LHCN-M2 (cell line): ENCODE data around the gene ZBTB8A. TPM values are rescaled to one million over a fixed set of nuclear protein-coding genes. Genes with fewer than 3 reads are reported as not detected.
"Not testable (repeated sequence)": the region's sequence is repeated elsewhere in the genome, so short reads cannot be mapped to it uniquely, and the experiment has no call there.

Source experiments
- DNase-seq: peaks from one replicate; pipeline ENCODE4 v3.0.0-alpha.2; 2012; ENCODE audit warnings: low read depth
- total RNA-seq: library from RNA; depleted of rRNA; stranded (reverse); fragments of >200 nt; gene quantifications from 2 replicates; pipeline ENCODE4 v1.2.3, GENCODE V29; 2014

ZBTB8A gene
- total RNA-seq, 1 experiment from 2014 or later: 5.7 TPM

DNA sequence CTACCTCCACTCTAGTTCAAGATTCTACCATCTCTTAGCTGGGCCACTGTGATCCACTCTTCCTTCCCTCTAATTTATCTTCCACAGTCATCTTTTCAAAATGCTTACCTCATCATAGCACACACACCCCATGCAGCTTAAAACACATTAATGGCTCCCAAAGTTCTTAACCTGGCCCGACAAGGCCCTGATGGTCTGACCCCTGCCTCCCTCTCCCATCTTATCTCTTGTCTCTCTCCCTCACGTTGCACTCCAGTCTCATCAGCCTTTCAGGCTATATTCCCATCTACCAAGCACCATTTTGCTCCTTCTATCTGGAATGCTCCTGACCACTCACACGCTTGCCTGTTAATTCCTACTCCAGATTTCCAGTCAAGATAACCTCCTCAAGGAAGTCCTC is 2.5 kb upstream of the ZBTB8A start:
- DNase-seq: no peak

DNA sequence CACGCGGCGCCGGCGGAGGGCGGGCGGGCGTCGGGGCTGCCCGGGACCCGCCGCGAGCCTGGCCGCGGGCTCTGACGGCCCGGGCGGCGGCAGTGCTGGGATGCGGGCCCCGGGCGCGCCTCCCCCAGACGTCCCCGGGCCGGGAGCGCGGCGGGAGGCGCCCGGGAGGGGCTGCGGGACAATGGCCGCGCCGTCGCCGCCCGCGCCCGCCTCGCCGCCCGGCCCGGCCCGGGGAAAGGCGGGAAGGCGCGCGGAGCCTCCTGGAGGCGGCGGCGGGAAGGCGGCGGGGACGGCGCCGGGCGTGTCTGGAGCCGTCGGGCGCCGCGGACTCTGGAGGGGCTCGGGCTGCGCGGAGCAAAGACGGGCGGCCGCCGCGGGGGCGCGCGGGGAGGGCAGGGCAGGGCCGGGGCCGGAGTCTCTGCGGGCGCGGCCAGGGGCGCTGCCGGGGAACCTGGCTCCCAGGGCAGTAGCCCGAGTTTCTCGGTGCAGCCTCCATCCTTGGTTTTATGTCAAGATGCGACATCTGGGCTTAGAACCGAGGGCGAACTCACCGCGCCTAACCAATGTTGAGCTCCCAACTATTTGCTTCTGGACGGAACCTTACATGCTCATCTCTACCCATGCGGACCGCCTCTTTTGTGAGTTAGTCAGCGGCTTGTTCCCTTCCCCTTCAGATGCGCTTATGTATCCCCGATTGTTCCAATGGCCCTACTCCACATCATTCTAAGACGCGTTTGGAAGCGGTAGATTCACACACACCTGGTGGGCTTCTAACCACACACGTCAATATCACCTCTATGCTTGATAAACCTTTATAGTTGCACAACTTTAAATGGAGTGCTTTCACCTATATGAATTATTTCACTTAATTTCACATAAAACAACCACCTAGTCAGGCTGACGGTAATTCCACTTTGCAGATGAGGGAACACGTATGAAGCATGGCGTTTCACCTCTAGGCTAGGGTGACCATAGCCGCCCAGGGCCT is 651 bp downstream of the ZBTB8A start:
- peak; percentile 39 for DNase-seq

DNA sequence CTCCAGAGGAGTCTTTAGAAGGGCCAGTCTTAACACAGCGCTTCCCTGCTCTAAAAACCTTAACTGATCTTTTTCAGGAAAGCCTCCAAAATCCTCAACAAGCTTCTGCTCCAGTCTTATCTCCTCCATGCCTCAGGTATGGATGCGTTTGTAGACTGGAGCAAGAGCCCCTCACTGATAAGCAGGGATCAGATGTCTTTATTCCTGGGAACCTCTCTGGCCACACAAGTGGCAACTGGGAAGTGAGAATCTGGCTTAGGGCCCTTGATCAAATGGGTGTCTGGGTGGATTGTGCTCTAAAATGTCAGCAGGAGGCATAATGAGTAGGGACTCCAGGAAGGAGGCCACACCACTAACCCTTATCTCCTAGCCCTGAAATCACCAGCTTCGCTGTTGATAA is 1.4 kb downstream of the ZBTB8A start:
- DNase-seq: no peak

DNA sequence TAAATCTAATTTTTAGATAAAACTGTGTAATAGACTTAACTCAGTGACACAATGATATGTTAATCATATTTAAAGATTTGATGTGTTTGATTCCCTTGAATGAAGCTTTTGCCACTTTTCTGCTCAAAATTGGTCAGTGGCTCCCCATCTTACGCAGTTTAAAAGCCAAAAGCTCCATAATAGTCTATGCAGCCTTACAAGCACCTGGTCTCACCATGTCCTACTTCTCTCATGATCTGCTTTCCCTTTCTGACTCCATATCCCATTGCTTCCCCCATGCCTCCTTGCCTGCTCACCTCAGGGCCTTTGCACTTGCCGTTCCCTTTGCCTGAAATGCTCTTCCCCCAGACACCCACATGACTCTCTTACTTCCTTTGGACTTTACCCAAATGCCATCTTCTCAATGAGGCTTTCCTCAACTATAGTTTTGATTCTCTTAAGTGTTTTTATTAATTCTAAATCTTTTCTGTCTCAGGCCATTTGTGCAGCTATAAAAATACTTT is 1.9 kb downstream of the ZBTB8A start:
- no peak for DNase-seq

DNA sequence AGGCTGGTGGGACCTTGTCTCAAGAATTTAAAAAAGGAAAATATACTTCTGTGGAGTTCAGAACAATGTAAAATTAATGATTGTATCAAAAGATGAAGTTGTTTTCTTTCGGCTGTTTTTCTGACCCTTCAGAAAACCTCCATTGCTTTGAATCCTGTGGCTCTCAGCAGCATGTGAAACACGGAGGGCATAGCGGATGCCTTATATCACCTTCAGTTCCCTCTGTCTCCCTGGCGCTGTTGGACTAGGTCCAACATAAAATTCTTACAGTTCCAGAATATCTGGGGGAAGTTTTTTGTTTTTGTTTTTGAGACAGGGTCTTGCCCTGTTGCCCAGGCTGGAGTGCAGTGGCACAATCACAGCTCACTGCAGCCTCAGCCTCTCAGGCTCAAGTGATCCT is 7.4 kb downstream of the ZBTB8A start:
- no peak for DNase-seq

DNA sequence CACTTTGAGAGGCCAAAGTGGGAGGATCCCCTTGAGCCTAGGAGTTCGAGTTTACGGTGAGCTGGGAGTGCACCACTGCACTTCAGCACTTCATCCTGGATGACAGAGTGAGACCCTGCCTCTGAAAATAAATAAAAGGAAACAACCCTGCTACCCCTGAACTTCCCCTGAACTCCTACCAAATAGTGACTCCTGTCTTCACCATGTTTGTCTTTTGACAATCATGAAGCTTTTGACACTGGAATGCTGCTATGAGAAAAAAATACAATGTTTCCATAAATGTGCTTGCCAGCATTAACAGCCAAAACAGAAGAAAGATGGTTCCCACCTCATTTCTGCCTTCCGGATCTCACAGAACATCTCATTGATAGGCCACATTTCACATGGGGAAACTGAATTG is 10.4 kb downstream of the ZBTB8A start:
- DNase-seq: no peak

DNA sequence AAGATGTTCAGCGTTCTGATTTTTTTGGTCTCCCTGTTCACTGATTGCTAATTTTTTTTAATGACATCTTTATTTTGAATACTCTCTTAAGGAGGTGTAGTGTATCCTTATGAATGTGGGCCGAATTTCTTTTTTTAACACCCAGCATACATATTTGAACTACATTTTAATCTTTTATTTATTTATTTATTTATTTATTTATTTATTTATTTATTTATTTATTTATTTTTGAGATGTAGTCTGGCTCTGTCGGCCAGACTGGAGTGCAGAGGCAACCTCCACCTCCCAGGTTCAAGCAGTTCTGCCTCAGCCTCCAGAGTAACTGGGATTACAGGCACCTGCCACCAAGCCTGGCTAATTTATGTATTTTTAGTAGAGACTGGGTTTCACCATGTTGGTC is 15.1 kb downstream of the ZBTB8A start:
- no peak for DNase-seq

DNA sequence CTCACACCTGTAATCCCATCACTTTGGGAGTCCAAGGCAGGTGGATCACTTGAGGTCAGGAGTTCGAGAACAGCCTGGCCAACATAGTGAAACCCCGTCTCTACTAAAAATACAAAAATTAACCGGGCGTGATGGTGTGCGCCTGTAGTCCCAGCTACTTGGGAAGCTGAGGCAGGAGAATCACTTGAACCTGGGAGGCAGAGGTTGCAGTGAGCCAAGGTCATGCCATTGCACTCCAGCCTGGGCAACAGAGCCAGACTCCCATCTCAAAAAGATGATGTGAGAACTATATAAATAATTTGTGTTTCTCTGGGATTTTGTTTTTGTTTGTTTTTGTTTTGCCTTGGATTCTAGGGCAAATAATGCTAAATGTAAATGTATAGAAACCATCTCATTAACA is 17.8 kb downstream of the ZBTB8A start:
- not testable (repeated sequence) for DNase-seq

DNA sequence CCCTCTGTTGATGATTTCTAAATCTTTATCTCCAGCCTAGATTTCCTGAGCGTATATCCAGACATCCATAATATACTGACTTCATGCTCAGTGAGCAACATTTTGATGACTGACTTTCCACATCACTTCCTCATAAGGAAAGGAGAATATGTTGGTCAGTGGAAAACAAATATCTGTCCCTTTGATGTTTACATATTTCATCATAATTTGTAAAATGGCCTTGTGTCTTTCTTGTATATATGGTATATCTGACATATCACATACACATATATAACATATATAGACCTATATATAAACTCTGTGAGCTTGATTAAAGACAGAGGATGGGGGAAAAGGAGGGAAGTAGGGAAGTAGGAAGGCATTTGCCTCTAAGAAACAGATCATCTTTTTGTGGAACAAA is 18.6 kb downstream of the ZBTB8A start:
- DNase-seq: no peak

DNA sequence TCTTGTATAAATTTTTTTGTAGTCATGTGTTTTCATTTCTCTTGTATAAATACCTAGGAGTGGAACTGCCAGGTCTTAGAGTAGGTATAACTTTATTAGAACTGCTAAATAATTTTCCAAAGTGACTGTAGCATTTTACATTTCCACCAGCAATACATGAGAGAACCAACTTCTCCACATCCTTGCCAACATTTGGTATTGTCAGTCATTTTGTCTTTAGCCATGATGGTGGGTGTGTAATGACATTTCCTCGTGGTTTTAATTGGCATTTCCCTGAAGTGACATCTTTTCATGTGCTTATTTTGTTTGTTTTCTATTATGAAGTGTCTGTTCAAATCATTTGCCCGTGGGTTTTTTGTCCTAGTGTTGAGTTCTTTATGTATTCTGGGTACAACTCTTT is 29.7 kb downstream of the ZBTB8A start:
- peak; percentile 9 for DNase-seq

DNA sequence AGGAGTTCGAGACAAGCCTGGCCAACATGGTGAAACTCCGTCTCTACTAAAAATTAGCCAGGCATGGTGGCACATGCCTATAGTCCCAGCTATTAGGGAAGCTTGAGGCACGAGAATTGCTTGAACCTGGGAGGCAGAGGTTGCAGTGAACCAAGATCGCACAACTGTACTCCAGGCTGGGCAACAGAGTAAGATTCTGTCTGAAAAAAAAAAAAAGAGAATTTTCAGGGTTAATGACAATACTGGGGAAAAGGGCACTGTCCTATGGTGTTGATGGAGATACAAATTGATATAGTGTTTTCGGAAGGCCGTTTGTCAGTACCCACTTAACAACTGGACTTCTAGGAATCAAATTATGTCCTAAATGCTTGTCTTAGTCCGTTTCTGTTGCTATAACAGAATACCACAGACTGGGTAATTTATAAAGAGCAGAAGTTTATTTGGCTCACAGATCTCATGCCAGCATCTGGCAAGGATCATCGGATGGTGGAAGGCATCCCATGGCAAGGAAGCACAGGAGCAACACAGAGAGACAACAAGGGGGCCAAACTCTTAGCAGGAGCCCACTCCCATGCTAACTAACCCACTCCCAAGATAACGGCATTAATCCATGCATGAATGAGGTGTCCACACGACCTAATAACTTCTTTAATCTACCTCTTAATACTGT is 41.3 kb downstream of the ZBTB8A start:
- no peak for DNase-seq

DNA sequence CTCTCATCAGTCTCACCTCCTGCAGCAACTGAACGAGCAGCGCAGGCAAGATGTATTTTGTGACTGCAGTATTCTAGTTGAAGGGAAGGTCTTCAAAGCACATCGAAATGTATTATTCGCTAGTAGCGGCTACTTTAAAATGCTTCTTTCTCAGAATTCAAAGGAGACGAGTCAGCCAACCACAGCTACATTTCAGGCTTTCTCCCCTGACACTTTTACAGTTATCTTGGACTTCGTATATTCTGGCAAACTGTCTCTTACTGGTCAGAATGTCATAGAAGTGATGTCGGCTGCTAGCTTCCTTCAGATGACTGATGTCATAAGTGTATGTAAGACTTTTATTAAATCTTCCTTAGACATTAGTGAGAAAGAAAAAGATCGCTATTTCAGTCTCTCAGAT is 53.7 kb downstream of the ZBTB8A start:
- DNase-seq: peak; percentile 48

DNA sequence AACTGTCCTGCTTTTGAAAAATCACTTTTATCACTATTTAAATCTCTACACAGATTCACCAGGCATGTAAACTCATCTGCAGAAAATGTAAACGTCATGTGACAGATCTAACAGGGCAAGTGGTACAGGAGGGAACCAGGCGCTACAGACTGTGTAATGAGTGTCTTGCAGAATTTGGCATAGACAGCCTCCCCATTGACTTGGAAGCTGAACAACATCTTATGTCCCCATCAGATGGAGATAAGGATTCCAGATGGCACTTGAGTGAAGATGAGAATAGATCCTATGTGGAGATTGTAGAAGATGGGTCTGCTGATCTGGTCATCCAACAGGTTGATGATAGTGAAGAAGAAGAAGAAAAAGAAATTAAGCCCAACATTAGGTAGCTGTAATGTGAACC is 60.8 kb downstream of the ZBTB8A start:
- DNase-seq: no peak

DNA sequence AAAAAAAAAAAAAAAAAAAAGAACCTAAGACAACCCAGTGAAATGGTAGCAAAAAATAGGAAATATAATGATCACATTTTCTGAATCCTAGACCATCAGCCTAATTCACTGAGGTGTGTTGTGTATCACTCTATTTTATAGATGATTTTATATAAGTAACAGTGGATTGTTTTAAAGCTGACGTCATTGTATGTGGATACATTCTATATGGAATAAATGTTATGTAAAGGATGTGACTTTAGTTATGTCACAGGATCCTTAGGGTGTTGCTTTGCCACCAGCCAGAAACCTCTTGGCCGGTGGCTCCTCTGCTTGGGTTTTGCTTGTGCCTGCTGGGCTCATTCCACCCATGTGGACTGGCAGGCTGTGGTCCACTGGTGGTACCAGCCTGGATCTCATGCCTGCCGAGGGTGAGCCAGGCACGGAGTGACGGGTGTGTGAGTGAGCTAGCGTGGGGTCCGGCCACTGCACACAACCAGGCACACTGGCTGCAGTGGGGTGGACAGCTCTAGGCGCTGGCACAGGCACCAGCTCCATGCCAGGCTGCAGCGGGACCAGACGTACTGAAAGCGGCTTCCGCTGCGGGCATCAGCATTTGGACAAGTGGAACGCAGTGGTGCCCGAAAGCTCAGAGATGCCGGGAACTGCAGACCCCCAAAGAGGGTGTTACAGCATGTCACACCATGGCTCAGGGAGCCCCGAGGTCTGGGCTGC is 66.6 kb downstream of the ZBTB8A start:
- no peak for DNase-seq

DNA sequence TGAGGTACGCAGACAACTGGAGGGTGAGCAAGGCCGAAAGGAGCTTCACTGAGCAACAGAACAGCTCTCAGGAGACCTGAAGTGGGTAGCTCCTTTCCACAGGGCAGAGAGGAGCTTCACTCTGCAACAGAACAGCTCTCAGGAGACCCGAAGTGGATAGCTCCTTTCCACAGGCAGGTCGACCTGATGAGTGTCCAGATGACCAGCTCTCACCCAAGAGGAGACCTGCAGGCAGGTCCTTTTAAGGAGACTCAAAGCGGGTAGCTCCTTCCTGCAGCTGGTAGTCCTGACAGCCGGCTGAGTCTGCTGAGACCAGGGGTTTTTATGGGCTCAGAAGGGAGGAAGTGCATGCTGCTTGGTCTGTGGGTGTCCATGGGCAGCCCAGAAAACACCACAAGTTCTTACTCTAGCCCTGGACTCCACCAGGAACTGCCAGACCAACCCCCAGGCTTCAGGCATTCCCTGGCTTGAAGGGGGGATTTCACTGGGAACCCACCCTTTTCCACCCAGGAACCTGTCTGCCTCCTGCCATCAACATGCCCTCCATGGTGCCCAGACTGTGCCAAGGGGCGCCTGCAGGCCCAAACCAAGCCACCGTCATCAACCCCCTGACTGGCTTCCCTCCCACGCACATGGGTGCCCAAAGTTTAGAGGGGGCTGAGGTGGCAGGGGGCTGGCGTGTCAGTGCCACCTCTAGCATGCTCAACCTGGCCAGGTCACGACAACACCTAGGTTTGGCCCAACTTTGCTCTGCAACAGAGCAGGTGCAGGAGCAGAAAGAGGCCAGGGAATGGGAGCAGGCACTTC is 67.5 kb downstream of the ZBTB8A start:
- no peak for DNase-seq

DNA sequence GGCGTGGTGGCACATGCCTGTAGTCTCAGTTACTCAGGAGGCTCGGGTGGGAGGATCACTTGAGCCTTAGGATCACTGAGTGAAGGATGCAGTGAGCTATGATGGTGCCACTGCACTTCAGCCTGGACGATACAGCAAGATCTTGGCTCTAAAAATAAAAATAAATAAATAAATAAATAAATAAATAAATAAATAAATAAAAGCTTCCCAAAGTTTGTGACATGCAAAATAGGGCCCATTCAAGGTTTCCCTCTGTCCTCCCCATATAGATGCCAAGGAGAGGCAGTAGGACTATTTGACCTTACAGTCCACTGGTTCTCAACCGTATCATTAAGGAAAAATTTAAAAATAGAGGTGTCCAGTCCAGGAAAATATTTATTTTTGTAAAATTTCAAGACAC is 70.0 kb downstream of the ZBTB8A start:
- DNase-seq: no peak

DNA sequence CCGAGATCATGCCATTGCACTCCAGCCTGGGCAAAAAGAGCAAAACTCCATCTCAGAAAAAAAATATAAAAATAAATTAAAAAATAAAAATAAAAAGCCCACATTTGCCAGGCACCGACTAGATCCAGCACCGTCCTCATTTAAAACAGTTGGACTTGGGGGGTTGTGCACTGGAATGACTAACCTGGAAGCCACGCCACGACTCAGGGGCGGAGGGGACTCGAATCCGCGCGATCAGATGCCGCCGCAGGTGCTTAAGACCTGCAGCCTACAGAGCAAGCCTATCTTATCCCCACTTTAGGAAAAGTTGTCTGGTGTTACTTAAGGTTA is 72.6 kb downstream of the ZBTB8A start:
- DNase-seq: no peak

DNA sequence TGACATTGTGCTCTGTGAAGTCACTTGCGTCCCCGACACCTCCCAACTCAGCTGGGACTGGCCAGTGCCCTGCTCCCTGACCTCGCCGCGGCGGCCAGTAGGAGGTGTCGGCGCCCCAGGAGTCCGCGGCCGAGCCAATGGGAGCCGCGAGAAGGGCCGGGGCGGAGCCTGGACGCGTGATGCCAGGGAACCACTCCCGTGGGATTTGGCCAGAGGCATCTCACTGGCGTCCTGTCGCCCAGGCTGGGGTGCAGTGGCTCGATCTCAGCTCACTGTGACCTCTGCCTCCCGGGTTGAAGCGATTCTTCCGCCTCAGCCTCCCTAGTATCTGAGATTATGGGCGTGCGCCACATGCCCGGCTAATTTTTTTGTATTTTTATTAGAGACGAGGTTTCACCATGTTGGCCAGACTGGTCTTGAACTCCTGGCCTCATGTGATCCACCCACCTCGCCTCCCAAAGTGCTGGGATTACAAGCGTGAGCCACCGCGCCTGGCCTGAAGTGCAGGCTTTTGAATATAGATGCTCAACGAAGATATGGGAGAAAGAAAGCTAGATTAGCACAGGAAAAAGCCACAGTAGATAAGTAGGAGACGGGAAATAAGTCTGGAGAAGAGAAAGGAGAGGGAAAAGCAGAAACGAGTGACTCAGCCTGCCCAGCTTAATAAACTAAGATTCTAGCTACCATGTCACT is 73.1 kb downstream of the ZBTB8A start:
- peak; percentile 81 for DNase-seq

DNA sequence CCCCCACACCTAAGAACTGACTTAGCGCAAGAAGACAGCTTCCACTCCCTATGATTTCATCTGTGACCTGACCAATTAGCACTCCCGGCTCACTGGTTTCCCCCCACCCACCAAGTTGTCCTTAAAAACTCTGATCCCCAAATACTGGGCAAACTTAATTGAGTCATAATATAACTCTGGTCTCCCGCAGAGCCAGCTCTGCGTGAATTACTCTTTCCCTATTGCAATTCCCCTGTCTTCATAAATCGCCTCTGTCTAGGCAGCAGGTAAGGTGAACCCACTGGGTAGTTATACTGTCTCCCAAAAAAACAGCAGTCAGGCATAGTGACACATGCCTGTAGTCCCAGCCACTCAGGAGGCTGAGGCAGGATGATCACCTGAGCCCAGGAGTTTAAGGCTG is 74.2 kb downstream of the ZBTB8A start:
- DNase-seq: no peak

DNA sequence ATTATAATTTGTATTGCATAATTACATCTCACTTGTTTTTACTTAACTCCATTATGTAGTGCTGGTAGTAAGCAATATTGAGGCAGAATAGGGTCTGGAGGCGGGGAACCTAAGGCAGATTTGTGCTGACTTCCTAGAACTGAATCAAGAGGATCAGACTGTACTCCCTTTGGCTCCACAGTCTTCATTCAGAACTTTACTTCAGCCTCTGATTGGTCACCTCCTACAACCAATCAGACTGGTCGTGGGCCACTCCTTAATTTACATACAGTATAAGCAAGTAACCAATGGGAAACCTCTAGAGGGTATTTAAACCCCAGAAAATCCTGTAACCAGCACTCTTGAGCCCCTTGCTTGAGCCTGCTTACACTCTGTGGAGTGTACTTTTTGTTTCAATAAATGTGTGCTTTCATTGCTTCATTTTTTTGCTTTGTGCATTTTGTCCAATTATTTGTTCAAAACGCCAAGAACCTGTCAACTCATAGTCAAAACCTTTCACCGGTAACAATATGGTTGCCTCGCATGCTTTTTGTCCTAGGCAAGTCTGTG is 79.5 kb downstream of the ZBTB8A start:
- peak; percentile 4 for DNase-seq
